ENCODE results near the gene TNFRSF12A. TPM values are rescaled to one million over a fixed set of nuclear protein-coding genes. Genes with fewer than 3 reads are reported as not detected.

TNFRSF12A gene
- total RNA-seq, 1 donor from 2014 or later: 44.3 TPM

DNA sequence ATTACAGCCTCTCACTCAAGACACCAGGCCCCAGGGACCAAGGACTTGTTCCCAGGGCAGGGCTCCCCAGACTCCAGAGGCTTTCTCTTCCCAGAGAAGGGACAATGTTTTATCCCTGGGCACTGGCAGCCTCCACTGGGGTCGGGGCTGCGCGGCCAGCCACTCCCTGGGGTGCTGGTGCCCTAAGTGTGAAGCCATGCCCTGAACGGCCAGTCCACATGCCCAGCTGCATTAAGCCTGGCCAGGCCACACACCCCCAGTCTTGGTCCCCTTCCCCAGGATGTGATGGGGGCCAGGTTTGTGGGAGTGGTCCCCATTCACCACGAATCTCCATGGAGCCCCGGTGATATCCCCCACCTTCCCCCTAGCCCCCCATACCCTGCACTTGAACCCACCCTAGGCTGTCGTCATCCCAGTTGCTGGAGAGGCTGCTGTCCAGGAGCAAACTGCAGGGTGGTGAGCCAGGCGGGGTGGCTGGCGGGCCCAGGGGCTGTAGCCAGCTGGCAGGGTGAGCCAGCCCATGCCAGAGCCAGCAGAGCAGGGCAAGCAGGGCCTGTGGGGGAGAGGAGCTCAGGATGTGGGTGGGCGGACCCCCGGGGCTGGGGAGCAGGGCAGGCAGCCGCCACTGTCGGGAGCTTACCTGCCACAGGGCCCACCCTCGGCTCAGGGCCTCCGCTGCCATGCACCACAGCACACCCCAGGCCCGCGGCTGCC lies 46.4 kb upstream of the TNFRSF12A start:
- Mint-ChIP-seq H3K27ac (no peak overlapping the region), H3K4me1 (ENCODE audit: low read depth) (no peaks in the 10 kb centered on the region), H3K36me3 (ENCODE audit: insufficient read depth) (no peaks in the 10 kb centered on the region), H3K9me3 (ENCODE audit: low read depth) (no peaks in the 10 kb centered on the region), H3K27me3 (peaks cover 7% of the 10 kb centered on the region), H3K4me3 (ENCODE audit: low read depth) (no peak overlapping the region)
- DNase-seq (ENCODE audit: low spot score, unreplicated experiment): no peak
- TF ChIP-seq, protein P1, sequence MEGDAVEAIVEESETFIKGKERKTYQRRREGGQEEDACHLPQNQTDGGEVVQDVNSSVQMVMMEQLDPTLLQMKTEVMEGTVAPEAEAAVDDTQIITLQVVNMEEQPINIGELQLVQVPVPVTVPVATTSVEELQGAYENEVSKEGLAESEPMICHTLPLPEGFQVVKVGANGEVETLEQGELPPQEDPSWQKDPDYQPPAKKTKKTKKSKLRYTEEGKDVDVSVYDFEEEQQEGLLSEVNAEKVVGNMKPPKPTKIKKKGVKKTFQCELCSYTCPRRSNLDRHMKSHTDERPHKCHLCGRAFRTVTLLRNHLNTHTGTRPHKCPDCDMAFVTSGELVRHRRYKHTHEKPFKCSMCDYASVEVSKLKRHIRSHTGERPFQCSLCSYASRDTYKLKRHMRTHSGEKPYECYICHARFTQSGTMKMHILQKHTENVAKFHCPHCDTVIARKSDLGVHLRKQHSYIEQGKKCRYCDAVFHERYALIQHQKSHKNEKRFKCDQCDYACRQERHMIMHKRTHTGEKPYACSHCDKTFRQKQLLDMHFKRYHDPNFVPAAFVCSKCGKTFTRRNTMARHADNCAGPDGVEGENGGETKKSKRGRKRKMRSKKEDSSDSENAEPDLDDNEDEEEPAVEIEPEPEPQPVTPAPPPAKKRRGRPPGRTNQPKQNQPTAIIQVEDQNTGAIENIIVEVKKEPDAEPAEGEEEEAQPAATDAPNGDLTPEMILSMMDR (IDR thresholded peaks at IDR 0.05; ENCODE audit: unreplicated experiment): no peak

DNA sequence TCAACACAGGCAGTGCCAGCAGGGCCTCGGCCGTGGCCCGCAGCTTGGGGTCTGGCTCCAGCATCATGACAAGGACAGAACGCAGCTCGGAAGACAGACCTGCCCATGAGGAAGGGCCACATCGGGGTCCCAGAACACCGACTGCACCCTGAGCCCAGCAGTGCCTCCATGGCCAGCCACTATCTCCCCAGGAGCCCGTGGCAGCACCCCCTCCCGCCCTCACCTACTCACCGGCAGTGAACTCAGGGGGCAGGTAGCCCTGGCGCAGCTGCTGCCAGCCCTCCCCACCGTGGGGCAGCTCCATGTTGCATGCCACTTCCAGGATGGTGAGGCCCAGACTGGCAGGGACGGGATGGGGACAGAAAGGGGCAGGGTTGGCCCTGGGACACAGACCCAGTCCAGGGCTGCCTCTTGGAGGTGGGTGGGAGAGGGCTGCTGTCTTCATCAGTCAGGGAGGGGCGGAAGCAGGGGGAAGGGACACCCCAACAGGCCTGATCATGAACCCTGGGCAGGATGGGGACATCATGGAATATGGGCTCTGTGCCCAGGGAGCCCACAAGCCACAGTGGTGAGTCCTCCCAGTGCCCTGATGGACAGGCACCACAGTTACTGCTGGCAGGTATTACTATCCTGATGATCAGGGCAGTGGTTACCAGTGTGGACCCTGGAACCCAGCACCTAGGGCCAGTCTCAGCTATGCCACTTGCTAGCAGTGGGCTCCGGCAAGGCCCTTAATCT lies 45.7 kb upstream of the TNFRSF12A start:
- Mint-ChIP-seq H3K4me1 (ENCODE audit: low read depth) (no peaks in the 10 kb centered on the region), H3K27me3 (peaks cover 7% of the 10 kb centered on the region), H3K36me3 (ENCODE audit: insufficient read depth) (no peaks in the 10 kb centered on the region), H3K27ac (no peak overlapping the region), H3K9me3 (ENCODE audit: low read depth) (no peaks in the 10 kb centered on the region), H3K4me3 (ENCODE audit: low read depth) (no peak overlapping the region)
- no peak for DNase-seq (ENCODE audit: low spot score, unreplicated experiment)
- TF ChIP-seq, protein P1 (IDR thresholded peaks at IDR 0.05; ENCODE audit: unreplicated experiment): no peak

DNA sequence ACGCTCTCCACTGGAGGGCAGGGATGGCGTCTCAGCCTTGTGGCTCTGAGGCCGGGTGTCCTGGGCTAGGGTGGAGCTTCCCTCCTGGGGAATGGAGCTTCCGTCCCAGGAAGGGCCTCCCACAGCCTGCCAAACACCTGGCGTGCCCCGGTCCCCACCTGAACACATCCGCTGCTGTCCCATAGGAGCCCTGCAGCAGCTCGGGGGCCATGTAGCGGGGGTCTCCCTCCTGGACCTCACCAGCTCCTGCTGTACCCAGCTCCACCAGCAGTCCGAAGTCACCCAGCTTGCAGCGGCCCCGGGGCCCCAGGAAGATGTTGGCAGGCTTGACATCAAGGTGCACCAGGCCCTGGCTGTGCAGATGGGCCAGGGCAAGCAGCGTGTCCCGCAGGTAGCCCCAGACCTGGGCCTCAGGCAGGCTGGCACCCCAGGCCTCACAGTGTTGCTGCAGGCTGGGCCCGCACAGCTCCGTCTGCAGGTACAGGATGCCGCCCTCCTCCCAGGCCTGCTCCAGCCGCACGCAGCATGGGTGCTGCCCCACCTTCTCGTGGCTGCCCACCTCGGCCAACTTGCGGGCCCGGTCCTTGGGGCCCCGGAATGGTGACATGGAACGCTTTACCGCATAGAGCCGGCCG lies 44.9 kb upstream of the TNFRSF12A start:
- Mint-ChIP-seq H3K27me3 (peaks cover 7% of the 10 kb centered on the region), H3K9me3 (ENCODE audit: low read depth) (no peaks in the 10 kb centered on the region), H3K4me1 (ENCODE audit: low read depth) (no peaks in the 10 kb centered on the region), H3K4me3 (ENCODE audit: low read depth) (no peak overlapping the region), H3K36me3 (ENCODE audit: insufficient read depth) (no peaks in the 10 kb centered on the region), H3K27ac (no peak overlapping the region)
- no peak for DNase-seq (ENCODE audit: low spot score, unreplicated experiment)
- TF ChIP-seq, protein P1 (IDR thresholded peaks at IDR 0.05; ENCODE audit: unreplicated experiment): no peak

DNA sequence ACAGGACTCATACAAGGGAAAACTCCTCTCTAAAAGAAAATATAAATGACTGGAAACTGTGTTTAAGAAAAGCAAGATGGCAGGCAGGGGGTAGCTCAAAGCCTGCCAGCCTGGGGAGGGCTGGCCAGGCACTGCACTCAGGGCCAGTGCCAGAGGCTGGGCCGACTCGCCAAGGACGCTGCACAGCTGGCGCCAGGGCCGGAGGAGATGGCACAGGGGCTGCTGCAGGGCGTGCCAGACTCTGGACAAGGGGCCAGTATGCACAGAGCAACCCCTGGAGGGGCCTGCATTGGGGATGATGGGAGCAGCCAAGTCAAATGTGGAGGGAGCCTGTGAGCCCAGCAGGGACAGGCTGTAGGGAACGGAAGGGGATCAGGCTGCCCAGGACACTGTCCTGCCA lies 44.0 kb upstream of the TNFRSF12A start:
- no peak overlapping the region for H3K27ac Mint-ChIP-seq
- no peaks in the 10 kb centered on the region for H3K36me3 Mint-ChIP-seq (ENCODE audit: insufficient read depth)
- TF ChIP-seq, protein P1 (IDR thresholded peaks at IDR 0.05; ENCODE audit: unreplicated experiment): no peak
- no peak overlapping the region for H3K4me3 Mint-ChIP-seq (ENCODE audit: low read depth)
- peaks cover 3% of the 10 kb centered on the region for H3K4me1 Mint-ChIP-seq (ENCODE audit: low read depth)
- peaks cover 2% of the 10 kb centered on the region for H3K27me3 Mint-ChIP-seq
- H3K9me3 Mint-ChIP-seq (ENCODE audit: low read depth): no peaks in the 10 kb centered on the region
- DNase-seq (ENCODE audit: low spot score, unreplicated experiment): no peak

DNA sequence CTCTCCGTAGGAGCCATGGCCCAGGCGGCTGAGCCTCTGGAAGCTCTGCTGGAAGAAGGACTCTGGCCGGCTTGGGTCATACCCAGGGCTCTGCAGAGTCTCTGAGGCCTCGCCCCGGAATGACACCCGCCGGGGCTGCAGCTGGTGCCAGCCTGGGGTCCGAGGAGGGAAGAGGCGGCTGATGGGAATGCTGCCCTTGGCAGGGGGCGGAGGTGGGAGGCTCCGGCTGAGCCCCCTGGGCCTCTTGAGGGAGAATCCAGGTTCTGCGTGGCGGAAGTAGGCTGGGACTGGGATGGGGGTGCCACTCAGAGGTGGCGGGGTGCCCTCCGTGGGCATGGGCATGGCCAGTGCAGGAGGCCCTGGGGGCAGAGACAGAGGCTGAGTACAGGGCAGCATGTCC lies 43.5 kb upstream of the TNFRSF12A start:
- DNase-seq (ENCODE audit: low spot score, unreplicated experiment): no peak
- TF ChIP-seq, protein P1 (IDR thresholded peaks at IDR 0.05; ENCODE audit: unreplicated experiment): no peak
- H3K4me3 Mint-ChIP-seq (ENCODE audit: low read depth): no peak overlapping the region
- H3K27ac Mint-ChIP-seq: no peak overlapping the region
- H3K4me1 Mint-ChIP-seq (ENCODE audit: low read depth): peaks cover 8% of the 10 kb centered on the region
- H3K9me3 Mint-ChIP-seq (ENCODE audit: low read depth): no peaks in the 10 kb centered on the region
- H3K36me3 Mint-ChIP-seq (ENCODE audit: insufficient read depth): no peaks in the 10 kb centered on the region
- peaks cover 2% of the 10 kb centered on the region for H3K27me3 Mint-ChIP-seq

Data from progenitor cell of endocrine pancreas (in vitro differentiated cells).